SKM-1 treated with dmso at 0.1 percent for 144 hours (cell line): ENCODE results near the gene FOXO4.

Source experiments
- DNase-seq: peaks from one replicate; lab custom pipeline; 2025; ENCODE audit not compliant: unreplicated experiment; lab: John Stamatoyannopoulos, UW

The FOXO4 gene

GRCh38 chrX:71098951-71099506 lies 3.4 kb downstream of the FOXO4 start:
- DNase-seq = no peak

- no peak for DNase-seq
These were observed 4.1 kb downstream of the FOXO4 start for GRCh38 chrX:71099736-71100135.

- DNase-seq = no peak
These were observed 5.2 kb downstream of the FOXO4 start for GRCh38 chrX:71100581-71101505.

GRCh38 chrX:71102292-71102691 lies 6.6 kb downstream of the FOXO4 start:
- DNase-seq = no peak

GRCh38 chrX:71103110-71103983 lies 7.7 kb downstream of the FOXO4 start:
- peak; percentile 38 for DNase-seq

GRCh38 chrX:71105628-71106027 lies 10.0 kb downstream of the FOXO4 start:
- no peak for DNase-seq

- DNase-seq = no peak
These were observed 10.8 kb downstream of the FOXO4 start, which contains the start of gene CXorf65 for GRCh38 chrX:71106427-71106826. CXorf65 (minus strand) TSS chrX:71106740; CDS start chrX:71106556, 184 bp downstream.

- DNase-seq = no peak
These were observed 11.6 kb downstream of the FOXO4 start for GRCh38 chrX:71107245-71107644.

- peak; percentile 35 for DNase-seq
These were observed 12.2 kb downstream of the FOXO4 start for GRCh38 chrX:71107762-71108360.

GRCh38 chrX:71109051-71109450 lies 13.4 kb downstream of the FOXO4 start:
- DNase-seq = no peak

- no peak for DNase-seq
These were observed 15.6 kb downstream of the FOXO4 start, which contains the start of gene IL2RG for GRCh38 chrX:71111141-71111843. IL2RG (minus strand) TSS chrX:71111577; CDS start chrX:71111539, 38 bp downstream.

GRCh38 chrX:71111921-71112431 lies 16.3 kb downstream of the FOXO4 start:
- no peak for DNase-seq

GRCh38 chrX:71117358-71117757 lies 21.7 kb downstream of the FOXO4 start:
- no peak for DNase-seq

- peak; percentile 38 for DNase-seq
These were observed 22.7 kb downstream of the FOXO4 start, which contains the start of gene MED12 for GRCh38 chrX:71118032-71118984. MED12 (plus strand) TSS chrX:71118596; CDS start chrX:71118755, 159 bp downstream.

GRCh38 chrX:71118985-71119535 lies 23.4 kb downstream of the FOXO4 start:
- no peak for DNase-seq

- DNase-seq = no peak
These were observed 32.6 kb downstream of the FOXO4 start for GRCh38 chrX:71128166-71128833.

- peak; percentile 45 for DNase-seq
These were observed 33.5 kb downstream of the FOXO4 start for GRCh38 chrX:71128915-71129765.
